GM18519 (cell line): ENCODE measurements around the gene RIBC2.

Source experiments
- ATAC-seq: cut with Tn5 transposase; IDR thresholded peaks from one replicate; pipeline ENCODE4 v1.9.1; 2021; ENCODE audit warnings: mild to moderate bottlenecking, moderate library complexity; ENCODE audit not compliant: unreplicated experiment, low FRiP score

Gene RIBC2

DNA sequence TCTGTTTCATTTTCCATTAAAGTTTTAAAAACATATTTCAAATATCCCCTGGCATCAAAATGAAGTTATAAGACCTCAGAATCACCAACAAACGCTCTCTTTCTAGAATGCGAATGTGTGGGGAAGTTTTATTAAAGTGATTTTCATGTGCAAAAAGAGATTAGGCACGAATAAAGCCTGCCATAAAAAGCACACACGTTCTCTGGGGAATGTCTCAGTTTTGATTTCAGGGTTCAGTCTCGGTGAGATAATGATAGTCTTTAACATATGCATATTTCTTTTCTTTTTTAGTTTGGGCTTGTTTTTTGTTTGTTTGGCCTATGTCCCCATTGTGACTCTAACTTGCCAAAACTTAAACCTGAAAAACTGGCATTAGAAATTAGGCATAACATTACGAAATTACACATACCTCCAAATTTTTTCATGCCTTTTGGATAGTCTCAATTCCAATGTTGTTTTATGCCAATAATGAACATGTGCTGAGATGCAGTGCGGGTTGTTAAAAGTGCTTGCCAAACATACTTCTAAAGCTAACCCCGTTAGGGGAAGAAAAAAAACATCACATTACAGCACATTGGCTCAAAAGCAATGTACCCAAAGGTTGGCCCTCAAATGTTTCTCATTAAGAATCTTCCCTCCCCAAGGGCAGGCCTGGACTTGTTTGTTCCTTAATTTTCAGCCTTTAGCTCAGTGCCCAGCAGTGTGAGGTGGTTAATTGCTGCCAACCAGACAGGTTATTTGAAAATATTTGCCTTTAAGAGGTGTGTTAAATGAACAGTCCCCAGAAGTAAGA is 56.0 kb downstream of the RIBC2 start:
- ATAC-seq: no peak

- no peak for ATAC-seq
These were observed 57.4 kb downstream of the RIBC2 start for GRCh38 chr22:45470871-45471270.

- no peak for ATAC-seq
These were observed 58.9 kb downstream of the RIBC2 start for GRCh38 chr22:45472426-45472825.

GRCh38 chr22:45473626-45474237 is 60.2 kb downstream of the RIBC2 start:
- no peak for ATAC-seq

- no peak for ATAC-seq
These were observed 61.7 kb downstream of the RIBC2 start for GRCh38 chr22:45475063-45475747.

- ATAC-seq: no peak
These were observed 62.5 kb downstream of the RIBC2 start for GRCh38 chr22:45475851-45476514.

DNA sequence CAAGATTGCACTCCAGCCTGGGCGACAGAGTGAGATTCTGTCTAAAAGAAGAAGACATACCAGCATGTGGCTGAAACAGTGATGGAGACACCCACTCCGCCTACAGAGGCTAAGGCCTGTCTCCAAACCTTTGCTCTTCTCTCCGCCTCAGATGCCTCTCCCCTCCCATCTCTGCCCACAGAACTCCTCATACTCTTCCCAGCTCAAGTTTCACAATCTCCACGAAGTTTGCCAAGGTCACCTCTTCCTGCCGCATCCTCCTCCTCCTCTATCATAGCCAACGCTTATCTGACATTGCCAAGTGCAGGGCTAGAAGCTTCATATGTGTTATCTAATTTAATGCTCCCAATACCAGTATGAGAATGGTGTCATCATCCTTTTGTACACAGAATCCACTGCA is 63.3 kb downstream of the RIBC2 start:
- ATAC-seq: no peak

DNA sequence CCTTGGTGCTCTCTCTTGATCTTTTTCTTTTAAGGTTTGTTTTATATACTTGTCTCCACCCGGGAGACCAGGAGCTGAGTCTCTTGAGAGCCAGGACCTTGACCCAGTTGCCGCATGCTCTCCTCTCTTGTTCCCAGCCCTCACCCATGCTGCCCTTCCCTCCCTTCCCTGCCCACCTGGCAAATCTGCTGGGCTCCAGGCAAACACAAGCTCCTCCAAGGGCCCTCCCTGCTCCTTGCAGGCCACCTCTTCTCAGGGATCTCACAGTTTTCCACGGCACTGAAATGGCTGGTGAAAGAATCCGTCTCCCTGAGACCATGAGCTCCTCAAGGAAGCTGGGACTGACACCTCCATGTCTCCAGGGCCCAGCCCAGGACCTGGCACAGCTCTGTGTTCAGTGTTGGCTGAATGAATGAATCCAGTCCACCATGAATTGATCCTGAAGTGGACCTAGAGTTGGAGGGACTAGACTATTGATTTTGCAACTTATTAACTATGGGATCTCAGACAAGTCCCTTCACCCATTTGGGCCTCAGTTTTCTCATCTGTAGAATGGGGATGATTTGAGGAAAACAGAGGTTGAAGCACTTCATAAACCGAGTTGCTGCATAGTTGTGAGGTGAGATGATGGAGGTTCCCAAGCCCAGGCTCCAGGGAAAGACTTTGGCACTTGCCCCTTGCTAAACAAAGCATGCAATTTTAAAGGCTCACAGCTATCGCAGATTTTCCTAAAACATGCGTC is 64.0 kb downstream of the RIBC2 start:
- ATAC-seq: no peak

GRCh38 chr22:45478108-45478771 is 64.7 kb downstream of the RIBC2 start:
- no peak for ATAC-seq

DNA sequence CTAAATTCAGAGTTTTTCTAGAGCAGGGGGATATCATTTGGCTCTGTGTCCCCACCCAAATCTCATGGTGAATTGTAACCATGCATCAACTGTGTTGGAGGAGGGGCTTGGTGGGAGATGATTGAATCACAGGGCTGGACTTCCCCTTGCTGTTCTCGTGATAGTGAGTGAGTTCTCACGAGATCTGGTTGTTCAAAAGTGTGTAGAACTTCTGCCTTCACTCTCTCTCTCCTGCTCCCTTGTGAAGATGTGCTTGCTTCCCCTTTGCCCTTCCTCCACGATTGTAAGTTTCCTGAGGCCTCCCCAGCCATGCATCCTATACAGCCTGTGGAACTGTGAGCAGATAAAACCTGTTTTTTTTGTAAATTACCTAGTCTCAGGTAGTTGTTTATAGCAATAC is 67.2 kb downstream of the RIBC2 start:
- no peak for ATAC-seq

DNA sequence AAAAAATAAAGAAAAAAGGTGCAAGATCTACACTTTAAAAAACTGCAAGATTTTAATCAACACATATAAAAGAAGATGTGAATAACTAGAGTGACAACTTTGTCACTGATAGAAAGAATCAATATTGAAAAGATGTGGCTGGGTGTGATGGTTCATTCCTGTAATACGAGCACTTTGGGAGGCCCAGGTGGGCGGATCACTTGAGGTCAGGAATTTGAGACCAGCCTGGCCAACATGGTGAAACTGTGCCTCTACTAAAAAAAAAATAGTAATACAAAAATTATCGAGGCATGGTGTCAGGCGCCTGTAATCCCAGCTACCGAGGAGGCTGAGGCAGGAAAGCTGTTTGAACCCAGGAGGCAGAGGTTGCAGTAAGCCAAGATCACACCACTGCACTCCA is 68.2 kb downstream of the RIBC2 start:
- ATAC-seq: no peak
